Vagina (tissue), 2 donors: ENCODE results near the gene NINJ1. TPM values are rescaled to one million over a fixed set of nuclear protein-coding genes. Genes with fewer than 3 reads are reported as not detected.

Experiments used
- DNase-seq, 2 donors: peaks; one replicate each; pipeline ENCODE4 v3.0.0-alpha.2; 2017; ENCODE audit errors: extremely low spot score in 2 of 2
- H3K27ac ChIP-seq: fragments of 200-600 bp; sonication (generic); one replicate; pipeline ENCODE4 v1.5.1; 2019
- H3K27me3 ChIP-seq: fragments of 200-600 bp; sonication (generic); one replicate; pipeline ENCODE4 v1.5.1; 2019
- H3K36me3 ChIP-seq, 2 donors: fragments of 200-600 bp; sonication (generic); one replicate each; pipeline ENCODE4 v1.5.1; 2017 to 2019
- H3K4me1 ChIP-seq: fragments of 200-600 bp; sonication (generic); one replicate; pipeline ENCODE4 v1.5.1; 2019
- H3K4me3 ChIP-seq, 2 donors: fragments of 200-600 bp; sonication (generic); 1 replicate in 1 of 2; 2 replicates in 1 of 2; pipeline ENCODE4 v1.5.1; 2016 to 2019
- H3K9me3 ChIP-seq: fragments of 200-600 bp; sonication (generic); one replicate; pipeline ENCODE4 v1.5.1; 2019
- POLR2A ChIP-seq, 2 donors: fragments of 450-650 bp; IDR thresholded peaks; one replicate each; pipeline ENCODE4 v1.6.1; 2017; ENCODE audit warnings: antibody characterized with exemption in 2 of 2, mild to moderate bottlenecking in 2 of 2, moderate library complexity in 2 of 2
- POLR2AphosphoS5 ChIP-seq, 2 donors: sonication (generic); formaldehyde crosslinking; IDR thresholded peaks; one replicate each; pipeline ENCODE4 v1.9.0; 2017; ENCODE audit warnings: antibody characterized with exemption in 2 of 2, mild to moderate bottlenecking in 2 of 2, low read depth in 1 of 2; ENCODE audit not compliant: insufficient read depth in 1 of 2
- intact Hi-C: fragments of 100-400 bp; cut with DNase I; formaldehyde crosslinking; loops from one replicate; pipeline ENCODE4 v1.15.1; 2023
- total RNA-seq: library from RNA; depleted of rRNA; stranded (reverse); fragments of >200 nt; gene quantifications from one replicate; pipeline ENCODE4 v1.2.3, GENCODE V29; 2016
- TF ChIP-seq, protein P1 (sequence below), 3 experiments: fragments of 450-650 bp in 2 of 3; fragments of 200-600 bp in 1 of 3; sonication (generic) in 1 of 3; IDR thresholded peaks; one replicate each; pipeline ENCODE4 v1.5.1; 2017 to 2019; ENCODE audit warnings: antibody characterized with exemption in 3 of 3, mild to moderate bottlenecking in 2 of 3, moderate library complexity in 2 of 3

NINJ1 gene
- total RNA-seq, 1 donor from 2014 or later: 78.6 TPM

DNA sequence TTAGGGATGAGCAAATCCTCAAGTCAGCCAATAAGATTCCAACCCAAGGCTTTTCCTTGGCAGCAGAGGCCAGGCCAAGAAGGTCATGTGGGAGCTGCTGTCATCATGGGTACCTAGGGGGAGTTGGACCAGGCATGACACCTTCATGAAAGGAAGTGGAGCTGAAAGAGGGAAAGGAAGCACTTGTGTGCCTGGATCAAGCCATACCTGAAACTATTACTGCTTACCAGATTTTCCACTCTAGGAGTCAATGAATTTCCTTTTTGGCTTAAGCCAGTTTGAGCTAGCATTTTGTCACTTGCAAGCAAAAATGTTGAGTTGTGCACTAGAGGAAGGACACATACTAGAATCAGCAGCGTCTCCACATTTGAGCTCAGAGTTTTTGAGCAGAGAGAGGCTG is 35.4 kb upstream of the NINJ1 start:
- H3K27me3 ChIP-seq: no peaks in the 10 kb centered on the region
- no peaks in the 10 kb centered on the region for H3K9me3 ChIP-seq
- no peaks in the 10 kb centered on the region for H3K4me1 ChIP-seq
- intact Hi-C loops: no loop called here
- no peak overlapping the region for H3K27ac ChIP-seq
- no peak for DNase-seq
- H3K4me3 ChIP-seq: no peak overlapping the region
- no peaks in the 10 kb centered on the region for H3K36me3 ChIP-seq
- TF ChIP-seq POLR2A (IDR thresholded peaks at IDR 0.05) (no peak), POLR2AphosphoS5 (IDR thresholded peaks at IDR 0.05; ENCODE audit: insufficient read depth in 1 of 2, low read depth in 1 of 2) (no peak)
- TF ChIP-seq, protein P1, sequence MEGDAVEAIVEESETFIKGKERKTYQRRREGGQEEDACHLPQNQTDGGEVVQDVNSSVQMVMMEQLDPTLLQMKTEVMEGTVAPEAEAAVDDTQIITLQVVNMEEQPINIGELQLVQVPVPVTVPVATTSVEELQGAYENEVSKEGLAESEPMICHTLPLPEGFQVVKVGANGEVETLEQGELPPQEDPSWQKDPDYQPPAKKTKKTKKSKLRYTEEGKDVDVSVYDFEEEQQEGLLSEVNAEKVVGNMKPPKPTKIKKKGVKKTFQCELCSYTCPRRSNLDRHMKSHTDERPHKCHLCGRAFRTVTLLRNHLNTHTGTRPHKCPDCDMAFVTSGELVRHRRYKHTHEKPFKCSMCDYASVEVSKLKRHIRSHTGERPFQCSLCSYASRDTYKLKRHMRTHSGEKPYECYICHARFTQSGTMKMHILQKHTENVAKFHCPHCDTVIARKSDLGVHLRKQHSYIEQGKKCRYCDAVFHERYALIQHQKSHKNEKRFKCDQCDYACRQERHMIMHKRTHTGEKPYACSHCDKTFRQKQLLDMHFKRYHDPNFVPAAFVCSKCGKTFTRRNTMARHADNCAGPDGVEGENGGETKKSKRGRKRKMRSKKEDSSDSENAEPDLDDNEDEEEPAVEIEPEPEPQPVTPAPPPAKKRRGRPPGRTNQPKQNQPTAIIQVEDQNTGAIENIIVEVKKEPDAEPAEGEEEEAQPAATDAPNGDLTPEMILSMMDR (IDR thresholded peaks at IDR 0.05): no peak

DNA sequence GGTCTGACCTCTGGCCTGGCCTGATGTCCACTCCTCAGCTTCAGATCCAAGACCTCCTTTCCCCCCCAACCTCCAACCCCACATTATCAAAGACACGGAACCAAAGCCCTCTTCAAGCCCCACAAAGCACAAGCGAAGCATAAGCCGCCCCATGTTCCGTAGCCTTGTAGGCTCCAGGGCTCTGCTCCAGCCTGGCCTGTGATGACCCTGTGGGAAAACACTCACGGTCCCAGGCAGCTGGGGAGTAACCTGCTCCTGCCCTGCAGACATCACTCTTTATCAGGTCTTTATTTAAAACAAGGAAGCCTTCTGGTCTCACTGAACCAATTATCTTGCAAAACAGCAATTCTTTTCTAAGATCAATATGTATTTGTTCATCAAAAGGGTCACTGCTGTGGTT is 34.5 kb upstream of the NINJ1 start:
- no peak for DNase-seq
- no peaks in the 10 kb centered on the region for H3K4me1 ChIP-seq
- H3K4me3 ChIP-seq: no peak overlapping the region
- no peaks in the 10 kb centered on the region for H3K36me3 ChIP-seq
- no peak overlapping the region for H3K27ac ChIP-seq
- TF ChIP-seq POLR2AphosphoS5 (IDR thresholded peaks at IDR 0.05; ENCODE audit: insufficient read depth in 1 of 2, low read depth in 1 of 2): no peak
- TF ChIP-seq, protein P1 (IDR thresholded peaks at IDR 0.05): peak in 1 of 3 experiments; percentile 8
- no peaks in the 10 kb centered on the region for H3K9me3 ChIP-seq
- H3K27me3 ChIP-seq: no peaks in the 10 kb centered on the region
- intact Hi-C loops: no loop called here

DNA sequence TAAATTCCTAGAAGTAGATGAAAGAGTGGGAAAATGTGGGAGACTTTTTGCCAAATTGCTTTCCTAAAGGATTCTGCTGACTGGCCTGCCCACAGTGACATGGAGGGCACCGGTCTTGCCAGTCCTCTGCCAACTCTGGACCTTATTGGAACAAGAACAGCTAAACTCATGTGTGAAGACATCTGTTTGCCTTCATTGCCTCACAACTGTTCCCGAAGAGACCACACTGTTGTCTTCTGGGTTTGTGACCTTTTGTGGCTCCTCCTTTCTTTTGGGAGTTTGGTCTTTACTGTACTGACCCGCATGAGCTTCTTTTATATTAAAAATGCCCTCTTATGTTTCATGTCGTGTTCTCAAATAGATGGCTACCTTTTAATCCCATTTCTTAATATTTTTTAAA is 33.8 kb upstream of the NINJ1 start:
- Histone ChIP-seq H3K4me3 (no peak overlapping the region), H3K4me1 (no peaks in the 10 kb centered on the region), H3K9me3 (no peaks in the 10 kb centered on the region), H3K27ac (no peak overlapping the region), H3K27me3 (no peaks in the 10 kb centered on the region), H3K36me3 (no peaks in the 10 kb centered on the region)
- DNase-seq: no peak
- intact Hi-C loops: no loop called here
- TF ChIP-seq POLR2AphosphoS5 (IDR thresholded peaks at IDR 0.05; ENCODE audit: insufficient read depth in 1 of 2, low read depth in 1 of 2) (no peak), POLR2A (IDR thresholded peaks at IDR 0.05) (no peak)

DNA sequence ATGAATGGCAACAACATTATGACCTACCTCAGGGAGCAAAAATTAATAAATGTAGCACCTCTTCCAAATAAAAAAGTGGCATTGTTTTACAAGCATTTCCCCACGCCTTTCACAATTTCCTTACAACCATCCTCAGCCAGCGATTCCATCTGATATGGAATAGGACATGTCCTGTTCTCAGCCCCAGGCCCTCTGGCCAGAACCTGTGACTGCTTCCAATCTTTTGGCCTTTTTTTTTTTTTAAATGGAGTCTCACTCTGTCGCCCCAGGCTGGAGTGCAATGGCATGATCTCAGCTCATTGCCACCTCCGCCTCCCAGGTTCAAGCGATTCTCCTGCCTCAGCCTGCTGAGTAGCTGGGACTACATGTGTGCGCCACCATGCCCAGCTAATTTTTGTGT is 33.1 kb upstream of the NINJ1 start:
- no peak for DNase-seq
- Histone ChIP-seq H3K9me3 (no peaks in the 10 kb centered on the region), H3K27ac (no peak overlapping the region), H3K4me1 (no peaks in the 10 kb centered on the region), H3K4me3 (no peak overlapping the region), H3K36me3 (no peaks in the 10 kb centered on the region), H3K27me3 (no peaks in the 10 kb centered on the region)
- intact Hi-C loops: no loop called here
- TF ChIP-seq POLR2AphosphoS5 (IDR thresholded peaks at IDR 0.05; ENCODE audit: insufficient read depth in 1 of 2, low read depth in 1 of 2): no peak
- TF ChIP-seq, protein P1 (IDR thresholded peaks at IDR 0.05): no peak
- TF ChIP-seq POLR2A (IDR thresholded peaks at IDR 0.05): no peak

DNA sequence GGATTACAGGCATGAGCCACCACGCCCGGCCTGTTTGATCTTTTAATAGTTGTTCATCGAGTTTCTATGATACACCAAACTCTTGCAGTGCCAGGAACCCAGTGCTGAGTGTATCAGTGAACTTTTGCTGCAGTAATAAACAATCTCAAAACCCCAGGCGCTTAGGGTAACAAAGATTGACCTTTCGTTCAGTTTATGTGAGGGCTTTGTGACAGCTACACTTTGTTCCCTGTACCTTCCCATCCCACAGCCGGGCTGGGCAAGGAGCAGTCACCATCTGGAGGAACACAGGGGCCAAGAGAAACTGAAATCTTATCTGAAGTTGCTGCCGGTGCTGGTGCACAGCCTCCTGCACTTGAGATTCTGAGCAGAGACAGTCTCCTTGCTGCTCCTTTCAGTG is 32.6 kb upstream of the NINJ1 start:
- TF ChIP-seq POLR2A (IDR thresholded peaks at IDR 0.05): no peak
- TF ChIP-seq, protein P1 (IDR thresholded peaks at IDR 0.05): no peak
- TF ChIP-seq POLR2AphosphoS5 (IDR thresholded peaks at IDR 0.05; ENCODE audit: insufficient read depth in 1 of 2, low read depth in 1 of 2): no peak
- no peaks in the 10 kb centered on the region for H3K27me3 ChIP-seq
- no peaks in the 10 kb centered on the region for H3K36me3 ChIP-seq
- H3K4me1 ChIP-seq: no peaks in the 10 kb centered on the region
- H3K27ac ChIP-seq: no peak overlapping the region
- no peaks in the 10 kb centered on the region for H3K9me3 ChIP-seq
- intact Hi-C loops: no loop called here
- H3K4me3 ChIP-seq: no peak overlapping the region
- DNase-seq: no peak

DNA sequence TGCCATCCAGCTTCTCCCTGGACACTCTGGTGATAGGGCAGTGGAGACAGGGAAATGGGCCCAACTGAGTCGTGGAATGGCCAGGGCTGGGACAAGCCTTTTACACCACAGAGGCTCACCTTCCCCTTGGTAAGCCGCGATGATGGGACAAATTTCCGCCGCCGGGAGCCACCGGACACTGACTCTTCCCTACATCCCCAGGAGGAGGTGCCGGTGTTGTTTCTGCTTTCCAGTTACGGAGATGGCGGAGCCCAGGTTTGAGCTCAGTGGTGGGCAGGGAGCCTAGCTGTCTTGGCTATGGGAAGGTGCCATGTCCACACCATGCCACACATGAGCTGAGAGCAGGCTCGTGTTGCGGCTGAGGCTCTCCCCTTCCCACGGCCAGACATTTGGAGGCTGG is 30.0 kb upstream of the NINJ1 start:
- Histone ChIP-seq H3K4me3 (no peak overlapping the region), H3K36me3 (no peaks in the 10 kb centered on the region), H3K4me1 (peaks cover 6% of the 10 kb centered on the region), H3K27me3 (no peaks in the 10 kb centered on the region), H3K27ac (no peak overlapping the region), H3K9me3 (no peaks in the 10 kb centered on the region)
- TF ChIP-seq POLR2A (IDR thresholded peaks at IDR 0.05) (no peak), POLR2AphosphoS5 (IDR thresholded peaks at IDR 0.05; ENCODE audit: insufficient read depth in 1 of 2, low read depth in 1 of 2) (no peak)
- TF ChIP-seq, protein P1 (IDR thresholded peaks at IDR 0.05): no peak
- DNase-seq: no peak
- intact Hi-C loops: no loop called here
